ENCODE results near the gene NEDD8. TPM values are rescaled to one million over a fixed set of nuclear protein-coding genes. Genes with fewer than 3 reads are reported as not detected.

Gene NEDD8
- total and polyA plus RNA-seq, 2 experiments from 2014 or later = 130 to 418 TPM

- peaks cover 15% of the 10 kb centered on the region for H3K27me3 Mint-ChIP-seq (ENCODE audit: insufficient read depth, low read depth, poor library complexity)
- H3K4me3 Mint-ChIP-seq = no peak overlapping the region
- no peak overlapping the region for H3K27ac ChIP-seq (ENCODE audit: low read depth)
- TF ChIP-seq EZH2phosphoT487 (IDR thresholded peaks at IDR 0.05; ENCODE audit: unreplicated experiment) = no peak
- no peak for TF ChIP-seq POLR2AphosphoS5 (IDR thresholded peaks at IDR 0.05; ENCODE audit: low read depth)
- TF ChIP-seq STAT1 (IDR thresholded peaks at IDR 0.05; ENCODE audit: unreplicated experiment) = no peak
- TF ChIP-seq ZNF114 (CRISPR knock-in tag; IDR thresholded peaks at IDR 0.05) = no peak
- no peak for TF ChIP-seq ZNF462 (CRISPR knock-in tag; IDR thresholded peaks at IDR 0.05)
- H3K4me3 ChIP-seq = no peak overlapping the region
- no peaks in the 10 kb centered on the region for H3K36me3 ChIP-seq (ENCODE audit: insufficient read depth)
- DNase-seq (ENCODE audit: low spot score) = no peak
- no peaks in the 10 kb centered on the region for H3K27me3 ChIP-seq (ENCODE audit: insufficient read depth)
- no peak overlapping the region for H3K4me2 ChIP-seq
- ATAC-seq = no peak
- H3K4me1 ChIP-seq (ENCODE audit: insufficient read depth) = no peaks in the 10 kb centered on the region
- no peaks in the 10 kb centered on the region for H3K36me3 Mint-ChIP-seq (ENCODE audit: low read depth)
- no peaks in the 10 kb centered on the region for H3K9me3 Mint-ChIP-seq
- H3K4me1 Mint-ChIP-seq = peaks cover 7% of the 10 kb centered on the region; the same call in 2 of the 3 replicates
- H3K9me2 ChIP-seq (ENCODE audit: insufficient read depth) = no peaks in the 10 kb centered on the region
- H4K20me1 ChIP-seq (replicated peaks; ENCODE audit: insufficient read depth) = no peaks in the 10 kb centered on the region
- no peak overlapping the region for H3K27ac Mint-ChIP-seq
- H3K79me2 ChIP-seq (replicated peaks; ENCODE audit: insufficient read depth) = no peaks in the 10 kb centered on the region
- no peaks in the 10 kb centered on the region for H3F3A ChIP-seq (replicated peaks; ENCODE audit: low read depth)
- no peak overlapping the region for H2AFZ ChIP-seq
These were observed 29.2 kb upstream of the NEDD8 start for GRCh38 chr14:24261256-24261968.

DNA sequence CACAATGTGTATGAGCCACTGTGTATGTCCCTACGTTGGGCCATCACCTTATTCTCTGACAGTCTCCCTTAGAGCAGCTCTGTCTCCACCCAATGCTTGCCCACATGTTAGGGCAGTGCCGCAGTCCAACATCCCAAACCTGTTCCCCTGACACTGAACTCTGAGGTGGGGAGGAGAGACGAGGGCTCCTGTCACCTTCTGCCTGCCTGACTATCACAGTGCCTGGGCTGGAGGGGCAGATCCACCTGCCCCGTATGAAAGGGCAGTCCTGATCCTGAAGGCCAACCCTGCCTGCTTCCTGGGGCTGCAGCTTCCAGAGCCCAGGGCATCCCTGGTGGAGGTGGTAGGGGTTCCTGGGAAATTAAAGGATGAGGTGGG is 28.6 kb upstream of the NEDD8 start:
- H3K9me2 ChIP-seq (ENCODE audit: insufficient read depth) = no peaks in the 10 kb centered on the region
- no peaks in the 10 kb centered on the region for H3K4me1 ChIP-seq (ENCODE audit: insufficient read depth)
- no peaks in the 10 kb centered on the region for H4K20me1 ChIP-seq (replicated peaks; ENCODE audit: insufficient read depth)
- no peak overlapping the region for H2AFZ ChIP-seq
- H3K36me3 ChIP-seq (ENCODE audit: insufficient read depth) = no peaks in the 10 kb centered on the region
- no peaks in the 10 kb centered on the region for H3K36me3 Mint-ChIP-seq (ENCODE audit: low read depth)
- H3K4me2 ChIP-seq = no peak overlapping the region
- no peaks in the 10 kb centered on the region for H3K79me2 ChIP-seq (replicated peaks; ENCODE audit: insufficient read depth)
- no peaks in the 10 kb centered on the region for H3K9me3 Mint-ChIP-seq
- H3K27ac Mint-ChIP-seq = no peak overlapping the region
- H3F3A ChIP-seq (replicated peaks; ENCODE audit: low read depth) = no peaks in the 10 kb centered on the region
- no peak overlapping the region for H3K4me3 ChIP-seq
- peaks cover 13% of the 10 kb centered on the region for H3K27me3 Mint-ChIP-seq (ENCODE audit: insufficient read depth, low read depth, poor library complexity)
- H3K4me3 Mint-ChIP-seq = no peak overlapping the region
- DNase-seq (ENCODE audit: low spot score) (no peak), ATAC-seq (no peak)
- H3K27me3 ChIP-seq (ENCODE audit: insufficient read depth) = no peaks in the 10 kb centered on the region
- no peak overlapping the region for H3K27ac ChIP-seq (ENCODE audit: low read depth)
- H3K4me1 Mint-ChIP-seq = peaks cover 7% of the 10 kb centered on the region; the same call in 2 of the 3 replicates
- TF ChIP-seq ZNF114 (CRISPR knock-in tag; IDR thresholded peaks at IDR 0.05) = no peak
- TF ChIP-seq NANOG (IDR thresholded peaks at IDR 0.05; ENCODE audit: borderline replicate concordance) = no peak
- TF ChIP-seq ETS1 (IDR thresholded peaks at IDR 0.05) = no peak
- no peak for TF ChIP-seq JUNB (IDR thresholded peaks at IDR 0.05; ENCODE audit: unreplicated experiment)
- no peak for TF ChIP-seq EZH2phosphoT487 (IDR thresholded peaks at IDR 0.05; ENCODE audit: unreplicated experiment)
- TF ChIP-seq CREB1 (CRISPR knock-in tag; IDR thresholded peaks at IDR 0.05; ENCODE audit: low read depth) = no peak
- TF ChIP-seq CTCF (conservative IDR thresholded peaks at IDR 0.05; ENCODE audit: low read depth in 2 of 2) = no peak

Data from GM23338 (cell line).